Activated naive CD8-positive, alpha-beta T cell treated with anti-CD3 and anti-CD28 coated beads for 36 hours (primary cell): ENCODE results near the gene PSMA8. TPM values are rescaled to one million over a fixed set of nuclear protein-coding genes. Genes with fewer than 3 reads are reported as not detected.
"Not testable (repeated sequence)": the region's sequence is repeated elsewhere in the genome, so short reads cannot be mapped to it uniquely, and the experiment has no call there.

Source experiments
- DNase-seq: peaks from one replicate; pipeline ENCODE4 v3.0.0; 2021
- H3K27ac Mint-ChIP-seq: one replicate; pipeline ENCODE4 v1.8.0; 2022; ENCODE audit warnings: mild to moderate bottlenecking, moderate library complexity, mixed read lengths
- H3K27me3 Mint-ChIP-seq: one replicate; pipeline ENCODE4 v1.8.0; 2022; ENCODE audit warnings: mild to moderate bottlenecking, mixed read lengths
- H3K36me3 Mint-ChIP-seq: one replicate; pipeline ENCODE4 v1.8.0; 2021; ENCODE audit warnings: mild to moderate bottlenecking, mixed read lengths
- H3K4me1 Mint-ChIP-seq: one replicate; pipeline ENCODE4 v1.8.0; 2021; ENCODE audit warnings: mixed read lengths
- H3K4me3 Mint-ChIP-seq: one replicate; pipeline ENCODE4 v1.8.0; 2022; ENCODE audit warnings: mild to moderate bottlenecking, moderate library complexity, mixed read lengths
- H3K9me3 Mint-ChIP-seq: one replicate; pipeline ENCODE4 v1.8.0; 2022; ENCODE audit warnings: mixed read lengths
- total RNA-seq, 2 experiments: library from RNA; stranded (reverse); gene quantifications; one replicate each; pipeline ENCODE4 v1.2.3, GENCODE V29; 2021

Gene PSMA8
- total RNA-seq, 2 experiments from 2014 or later, result 3.3 to 3.6 TPM

DNA sequence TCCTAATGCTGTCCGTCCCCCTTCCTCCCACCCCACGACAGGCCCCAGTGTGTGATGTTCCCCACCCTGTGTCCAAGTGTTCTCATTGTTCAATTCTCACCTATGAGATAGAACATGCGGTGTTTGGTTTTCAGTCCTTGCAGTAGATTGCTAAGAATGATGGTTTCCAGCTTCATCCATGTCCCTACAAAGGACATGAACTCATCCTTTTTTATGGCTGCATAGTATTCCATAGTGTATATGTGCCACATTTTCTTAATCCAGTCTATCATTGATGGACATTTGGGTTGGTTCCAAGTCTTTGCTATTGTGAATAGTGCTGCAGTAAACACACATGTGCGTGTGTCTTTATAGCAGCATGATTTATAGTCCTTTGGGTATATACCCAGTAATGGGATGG is 105.0 kb downstream of the PSMA8 start:
- Mint-ChIP-seq H3K9me3 (peaks cover 18% of the 10 kb centered on the region), H3K4me1 (peaks cover 31% of the 10 kb centered on the region), H3K36me3 (peaks cover 56% of the 10 kb centered on the region)
- not testable (repeated sequence) for H3K27ac Mint-ChIP-seq, H3K27me3 Mint-ChIP-seq, DNase-seq, H3K4me3 Mint-ChIP-seq

DNA sequence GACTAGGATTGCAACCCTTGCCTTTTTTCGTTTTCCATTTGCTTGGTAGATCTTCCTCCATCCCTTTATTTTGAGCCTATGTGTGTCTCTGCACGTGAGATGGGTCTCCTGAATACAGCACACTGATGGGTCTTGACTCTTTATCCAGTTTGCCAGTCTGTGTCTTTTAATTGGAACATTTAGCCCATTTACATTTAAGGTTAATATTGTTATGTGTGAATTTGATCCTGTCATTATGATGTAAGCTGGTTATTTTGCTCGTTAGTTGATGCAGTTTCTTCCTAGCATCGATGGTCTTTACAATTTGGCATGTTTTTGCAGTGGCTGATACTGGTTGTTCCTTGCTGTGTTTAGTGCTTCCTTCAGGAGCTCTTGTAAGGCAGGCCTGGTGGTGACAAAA is 108.7 kb downstream of the PSMA8 start:
- not testable (repeated sequence) for H3K27ac Mint-ChIP-seq, H3K4me3 Mint-ChIP-seq, DNase-seq, H3K27me3 Mint-ChIP-seq, H3K4me1 Mint-ChIP-seq
- Mint-ChIP-seq H3K36me3 (peaks cover 67% of the 10 kb centered on the region), H3K9me3 (peaks cover 25% of the 10 kb centered on the region)

Other genes with a start within 250 kb of the PSMA8 start
- gene SS18, start 43.3 kb upstream of the PSMA8 start, total RNA-seq, result 10 to 100 TPM; 51.8 to 53.3 TPM
- 10 to 100 TPM; 20.2 to 20.6 TPM for gene TAF4B, start 92.6 kb downstream of the PSMA8 start, total RNA-seq